Measurements from ENCODE around the gene RHBDD2.
"Not testable (repeated sequence)": the region's sequence is repeated elsewhere in the genome, so short reads cannot be mapped to it uniquely, and the experiment has no call there.

The RHBDD2 gene

DNA sequence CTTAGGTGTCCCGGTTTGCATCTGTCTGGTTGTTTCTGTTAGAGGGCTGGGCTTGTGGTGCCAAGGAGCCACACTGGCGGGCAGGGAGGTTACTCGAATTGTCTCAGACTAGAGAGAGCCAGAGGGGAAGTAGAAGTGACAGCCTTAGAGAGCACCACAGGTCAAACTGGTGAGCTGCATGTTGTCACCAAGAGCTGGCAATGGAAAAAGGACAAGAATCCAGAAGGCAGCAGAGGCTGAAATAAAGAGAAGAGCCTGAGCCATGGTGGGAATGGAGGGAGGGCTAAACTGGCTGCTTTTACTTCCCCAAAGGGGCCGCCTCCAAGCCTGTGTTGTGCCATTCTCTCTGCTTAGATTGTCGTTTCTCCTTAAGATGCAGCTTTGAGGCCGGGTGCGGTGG lies 31.1 kb upstream of the RHBDD2 start:
- Histone ChIP-seq H3K4me3 (ENCODE audit: low read length) (no peak overlapping the region), H3F3A (ENCODE audit: control insufficient read depth, insufficient read depth) (no peaks in the 10 kb centered on the region), H4K20me1 (ENCODE audit: control insufficient read depth, insufficient read depth, low read depth, low read length) (no peaks in the 10 kb centered on the region), H3K27ac (ENCODE audit: low read depth, low read length) (no peak overlapping the region), H3K36me3 (ENCODE audit: control insufficient read depth, low read length) (no peaks in the 10 kb centered on the region), H3K27me3 (ENCODE audit: control insufficient read depth, low read length) (no peaks in the 10 kb centered on the region), H3K4me1 (ENCODE audit: control insufficient read depth, low read length) (peaks cover 8% of the 10 kb centered on the region), H3K9me2 (replicated peaks; ENCODE audit: control insufficient read depth, low read length) (no peaks in the 10 kb centered on the region), H3K79me2 (ENCODE audit: control insufficient read depth, low read length) (no peaks in the 10 kb centered on the region), H3K4me2 (ENCODE audit: low read length) (no peak overlapping the region), H3K9me3 (ENCODE audit: control insufficient read depth, insufficient read depth, low read length) (no peaks in the 10 kb centered on the region)
- no peak for TF ChIP-seq EZH2phosphoT487 (IDR thresholded peaks at IDR 0.05; ENCODE audit: borderline replicate concordance, low read length)
- TF ChIP-seq, protein P1, sequence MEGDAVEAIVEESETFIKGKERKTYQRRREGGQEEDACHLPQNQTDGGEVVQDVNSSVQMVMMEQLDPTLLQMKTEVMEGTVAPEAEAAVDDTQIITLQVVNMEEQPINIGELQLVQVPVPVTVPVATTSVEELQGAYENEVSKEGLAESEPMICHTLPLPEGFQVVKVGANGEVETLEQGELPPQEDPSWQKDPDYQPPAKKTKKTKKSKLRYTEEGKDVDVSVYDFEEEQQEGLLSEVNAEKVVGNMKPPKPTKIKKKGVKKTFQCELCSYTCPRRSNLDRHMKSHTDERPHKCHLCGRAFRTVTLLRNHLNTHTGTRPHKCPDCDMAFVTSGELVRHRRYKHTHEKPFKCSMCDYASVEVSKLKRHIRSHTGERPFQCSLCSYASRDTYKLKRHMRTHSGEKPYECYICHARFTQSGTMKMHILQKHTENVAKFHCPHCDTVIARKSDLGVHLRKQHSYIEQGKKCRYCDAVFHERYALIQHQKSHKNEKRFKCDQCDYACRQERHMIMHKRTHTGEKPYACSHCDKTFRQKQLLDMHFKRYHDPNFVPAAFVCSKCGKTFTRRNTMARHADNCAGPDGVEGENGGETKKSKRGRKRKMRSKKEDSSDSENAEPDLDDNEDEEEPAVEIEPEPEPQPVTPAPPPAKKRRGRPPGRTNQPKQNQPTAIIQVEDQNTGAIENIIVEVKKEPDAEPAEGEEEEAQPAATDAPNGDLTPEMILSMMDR (IDR thresholded peaks at IDR 0.05; ENCODE audit: low read depth, low read length, poor library complexity, severe bottlenecking), result no peak

DNA sequence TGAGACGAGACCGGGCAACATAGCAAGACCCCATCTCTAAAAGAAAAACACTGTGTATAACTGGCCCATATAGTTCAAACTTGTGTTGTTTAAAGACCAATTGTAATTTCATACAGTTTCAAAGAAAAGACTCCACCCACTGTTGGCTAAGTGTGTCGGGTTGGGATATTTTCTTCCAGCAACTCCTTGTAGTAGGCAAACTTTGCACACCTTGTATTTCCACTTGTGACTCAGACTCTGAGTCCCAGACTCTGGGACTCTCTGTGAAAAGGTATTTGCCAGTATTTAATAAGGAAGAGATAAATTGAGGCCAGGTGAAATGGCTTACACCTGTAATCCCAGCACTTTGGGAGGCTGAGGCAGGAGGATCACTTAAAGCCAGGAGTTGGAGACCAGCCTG lies 29.3 kb upstream of the RHBDD2 start:
- no peak overlapping the region for H3K4me2 ChIP-seq (ENCODE audit: low read length)
- H3K79me2 ChIP-seq (ENCODE audit: control insufficient read depth, low read length), result no peaks in the 10 kb centered on the region
- TF ChIP-seq EZH2phosphoT487 (IDR thresholded peaks at IDR 0.05; ENCODE audit: borderline replicate concordance, low read length), result no peak
- TF ChIP-seq, protein P1 (IDR thresholded peaks at IDR 0.05; ENCODE audit: low read depth, low read length, poor library complexity, severe bottlenecking), result no peak
- no peak overlapping the region for H3K27ac ChIP-seq (ENCODE audit: low read depth, low read length)
- no peaks in the 10 kb centered on the region for H4K20me1 ChIP-seq (ENCODE audit: control insufficient read depth, insufficient read depth, low read depth, low read length)
- H3K4me1 ChIP-seq (ENCODE audit: control insufficient read depth, low read length), result no peaks in the 10 kb centered on the region
- no peaks in the 10 kb centered on the region for H3K9me3 ChIP-seq (ENCODE audit: control insufficient read depth, insufficient read depth, low read length)
- no peaks in the 10 kb centered on the region for H3K27me3 ChIP-seq (ENCODE audit: control insufficient read depth, low read length)
- H3K4me3 ChIP-seq (ENCODE audit: low read length), result no peak overlapping the region
- no peaks in the 10 kb centered on the region for H3F3A ChIP-seq (ENCODE audit: control insufficient read depth, insufficient read depth)
- no peaks in the 10 kb centered on the region for H3K36me3 ChIP-seq (ENCODE audit: control insufficient read depth, low read length)
- no peaks in the 10 kb centered on the region for H3K9me2 ChIP-seq (replicated peaks; ENCODE audit: control insufficient read depth, low read length)

DNA sequence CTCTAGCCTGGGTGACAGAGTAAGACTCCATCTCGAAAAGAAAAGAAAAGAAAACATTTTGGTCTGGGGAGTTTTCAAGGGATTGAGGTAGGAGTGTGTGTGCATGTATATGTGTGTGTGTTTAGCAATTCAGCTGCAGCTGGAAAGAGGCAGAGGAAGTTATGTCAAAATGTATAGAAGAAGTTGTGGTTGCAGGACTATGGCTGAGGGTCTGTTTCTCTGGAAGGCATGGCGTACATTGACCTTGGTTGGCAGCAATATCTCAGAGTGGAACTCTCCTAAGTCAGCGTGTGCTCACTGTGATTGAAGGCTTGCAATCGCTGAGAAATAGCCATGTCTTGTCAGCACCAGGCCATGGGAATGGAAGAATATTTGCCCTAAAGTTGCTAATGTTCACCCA lies 28.6 kb upstream of the RHBDD2 start:
- TF ChIP-seq, protein P1 (IDR thresholded peaks at IDR 0.05; ENCODE audit: low read depth, low read length, poor library complexity, severe bottlenecking), result no peak
- no peak for TF ChIP-seq EZH2phosphoT487 (IDR thresholded peaks at IDR 0.05; ENCODE audit: borderline replicate concordance, low read length)
- no peaks in the 10 kb centered on the region for H3K9me3 ChIP-seq (ENCODE audit: control insufficient read depth, insufficient read depth, low read length)
- no peaks in the 10 kb centered on the region for H3K4me1 ChIP-seq (ENCODE audit: control insufficient read depth, low read length)
- H3K4me3 ChIP-seq (ENCODE audit: low read length), result no peak overlapping the region
- no peaks in the 10 kb centered on the region for H3K9me2 ChIP-seq (replicated peaks; ENCODE audit: control insufficient read depth, low read length)
- no peaks in the 10 kb centered on the region for H3F3A ChIP-seq (ENCODE audit: control insufficient read depth, insufficient read depth)
- H3K27me3 ChIP-seq (ENCODE audit: control insufficient read depth, low read length), result no peaks in the 10 kb centered on the region
- no peaks in the 10 kb centered on the region for H3K79me2 ChIP-seq (ENCODE audit: control insufficient read depth, low read length)
- no peaks in the 10 kb centered on the region for H3K36me3 ChIP-seq (ENCODE audit: control insufficient read depth, low read length)
- H4K20me1 ChIP-seq (ENCODE audit: control insufficient read depth, insufficient read depth, low read depth, low read length), result no peaks in the 10 kb centered on the region
- no peak overlapping the region for H3K27ac ChIP-seq (ENCODE audit: low read depth, low read length)
- no peak overlapping the region for H3K4me2 ChIP-seq (ENCODE audit: low read length)

DNA sequence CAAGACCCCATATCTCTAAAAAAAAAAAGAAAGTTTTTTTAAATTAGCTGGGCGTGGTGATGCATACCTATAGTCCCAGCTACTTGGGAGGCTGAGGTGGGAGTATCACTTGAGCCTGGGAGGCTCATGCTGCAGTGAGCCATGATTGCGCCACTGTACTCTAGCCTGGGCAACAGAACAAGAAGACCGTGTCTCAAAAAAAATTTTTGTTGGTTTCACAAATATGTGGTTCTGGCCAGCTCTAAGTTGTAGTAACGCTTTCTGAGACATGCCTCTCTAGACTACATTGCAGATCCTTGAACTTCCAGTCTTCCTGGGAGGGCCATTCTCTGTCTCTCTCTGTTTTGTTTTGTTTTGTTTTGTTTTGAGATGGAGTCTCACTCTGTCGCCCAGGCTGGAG lies 24.6 kb upstream of the RHBDD2 start:
- H3K9me3 ChIP-seq (ENCODE audit: control insufficient read depth, insufficient read depth, low read length), result no peaks in the 10 kb centered on the region
- H3K4me2 ChIP-seq (ENCODE audit: low read length), result no peak overlapping the region
- H3F3A ChIP-seq (ENCODE audit: control insufficient read depth, insufficient read depth), result no peaks in the 10 kb centered on the region
- H3K79me2 ChIP-seq (ENCODE audit: control insufficient read depth, low read length), result no peaks in the 10 kb centered on the region
- no peaks in the 10 kb centered on the region for H3K4me1 ChIP-seq (ENCODE audit: control insufficient read depth, low read length)
- no peak for TF ChIP-seq EZH2phosphoT487 (IDR thresholded peaks at IDR 0.05; ENCODE audit: borderline replicate concordance, low read length)
- TF ChIP-seq, protein P1 (IDR thresholded peaks at IDR 0.05; ENCODE audit: low read depth, low read length, poor library complexity, severe bottlenecking), result no peak
- no peaks in the 10 kb centered on the region for H4K20me1 ChIP-seq (ENCODE audit: control insufficient read depth, insufficient read depth, low read depth, low read length)
- no peaks in the 10 kb centered on the region for H3K27me3 ChIP-seq (ENCODE audit: control insufficient read depth, low read length)
- no peak overlapping the region for H3K27ac ChIP-seq (ENCODE audit: low read depth, low read length)
- H3K36me3 ChIP-seq (ENCODE audit: control insufficient read depth, low read length), result no peaks in the 10 kb centered on the region
- no peaks in the 10 kb centered on the region for H3K9me2 ChIP-seq (replicated peaks; ENCODE audit: control insufficient read depth, low read length)
- H3K4me3 ChIP-seq (ENCODE audit: low read length), result no peak overlapping the region

DNA sequence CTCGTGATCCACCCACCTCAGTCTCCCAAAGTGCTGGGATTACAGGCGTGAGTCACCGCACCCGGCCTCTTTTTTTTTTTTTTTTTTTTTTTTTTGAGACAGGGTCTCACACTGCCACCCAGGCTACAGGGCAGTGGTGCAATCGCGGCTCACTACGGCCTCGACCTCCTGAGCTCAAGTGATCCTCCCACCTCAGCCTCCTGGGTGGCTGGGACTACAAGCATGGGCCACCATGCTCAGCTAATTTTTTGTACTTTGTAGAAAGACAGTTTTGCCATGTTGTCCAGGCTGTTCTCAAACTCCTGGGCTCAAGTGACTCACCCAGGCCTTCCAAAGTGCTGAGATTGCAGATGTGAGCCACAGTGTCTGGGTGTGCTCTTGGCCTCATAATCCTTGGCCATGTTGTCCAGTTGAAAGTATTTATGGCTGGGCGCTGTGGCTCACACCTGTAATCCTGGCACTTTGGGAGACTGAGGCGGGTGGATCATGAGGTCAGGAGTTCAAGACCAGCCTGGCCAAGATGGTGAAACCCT lies 24.0 kb upstream of the RHBDD2 start:
- H3K27me3 ChIP-seq (ENCODE audit: control insufficient read depth, low read length); H3K4me2 ChIP-seq (ENCODE audit: low read length); H3K79me2 ChIP-seq (ENCODE audit: control insufficient read depth, low read length); H3K4me1 ChIP-seq (ENCODE audit: control insufficient read depth, low read length); H4K20me1 ChIP-seq (ENCODE audit: control insufficient read depth, insufficient read depth, low read depth, low read length); H3K27ac ChIP-seq (ENCODE audit: low read depth, low read length); H3F3A ChIP-seq (ENCODE audit: control insufficient read depth, insufficient read depth); H3K4me3 ChIP-seq (ENCODE audit: low read length); H3K36me3 ChIP-seq (ENCODE audit: control insufficient read depth, low read length); H3K9me3 ChIP-seq (ENCODE audit: control insufficient read depth, insufficient read depth, low read length); H3K9me2 ChIP-seq (replicated peaks; ENCODE audit: control insufficient read depth, low read length): not testable (repeated sequence)

Data from DOHH2 (cell line).